ENCODE results near the gene CYLD.

Gene CYLD

DNA sequence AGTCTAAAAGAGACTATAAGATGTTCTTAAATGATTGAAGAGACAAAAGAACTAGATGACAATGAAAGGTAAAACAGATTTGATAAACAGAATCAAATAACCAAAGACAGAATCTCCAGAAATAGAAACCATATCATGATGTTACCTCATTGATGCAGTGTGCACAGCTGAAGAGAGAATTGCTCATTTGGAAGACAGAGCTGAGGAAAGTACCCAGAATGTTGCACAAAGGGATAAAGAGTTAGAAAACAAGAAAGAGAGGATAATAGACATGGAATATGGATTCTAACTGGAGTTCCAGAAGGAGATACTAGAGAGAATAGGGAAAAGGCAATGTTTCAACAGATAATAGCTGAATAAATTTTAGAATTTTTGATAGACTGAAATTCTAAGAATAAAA lies 47.9 kb downstream of the CYLD start:
- DNase-seq = no peak

DNA sequence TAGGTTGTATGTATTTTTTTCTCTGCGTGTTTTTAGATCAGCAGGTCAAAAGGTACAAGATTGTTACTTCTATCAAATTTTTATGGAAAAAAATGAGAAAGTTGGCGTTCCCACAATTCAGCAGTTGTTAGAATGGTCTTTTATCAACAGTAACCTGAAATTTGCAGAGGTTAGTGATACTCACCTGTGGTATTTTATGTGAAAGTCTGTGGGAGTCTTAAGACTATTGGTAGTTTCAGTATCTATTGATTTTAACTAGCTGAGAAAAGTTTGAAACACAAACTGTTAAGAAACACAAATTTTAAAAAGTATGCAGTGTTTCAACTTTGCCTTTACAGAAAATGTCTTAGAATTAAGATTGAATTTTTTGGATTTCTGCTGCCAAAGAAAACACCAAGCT lies 49.6 kb downstream of the CYLD start:
- no peak for DNase-seq

DNA sequence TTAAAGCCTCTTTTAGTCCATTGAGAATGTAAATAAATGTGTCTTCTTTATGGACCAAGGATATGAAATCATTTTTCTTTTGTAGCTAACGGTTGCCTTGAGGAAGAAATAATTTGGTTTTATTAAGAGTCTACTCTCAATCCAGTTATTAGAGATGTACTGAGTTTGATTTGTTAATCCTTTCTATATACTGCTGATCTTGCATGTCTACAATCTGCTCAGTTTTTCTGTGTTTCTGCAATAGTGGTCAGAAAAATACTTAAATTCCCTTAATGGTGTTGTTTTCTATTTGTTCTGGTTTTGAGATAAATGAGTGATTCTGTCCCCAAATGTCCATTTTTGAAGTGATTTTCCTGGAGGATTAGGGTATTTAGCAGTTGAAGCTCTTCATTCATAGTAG lies 54.9 kb downstream of the CYLD start:
- DNase-seq = no peak

DNA sequence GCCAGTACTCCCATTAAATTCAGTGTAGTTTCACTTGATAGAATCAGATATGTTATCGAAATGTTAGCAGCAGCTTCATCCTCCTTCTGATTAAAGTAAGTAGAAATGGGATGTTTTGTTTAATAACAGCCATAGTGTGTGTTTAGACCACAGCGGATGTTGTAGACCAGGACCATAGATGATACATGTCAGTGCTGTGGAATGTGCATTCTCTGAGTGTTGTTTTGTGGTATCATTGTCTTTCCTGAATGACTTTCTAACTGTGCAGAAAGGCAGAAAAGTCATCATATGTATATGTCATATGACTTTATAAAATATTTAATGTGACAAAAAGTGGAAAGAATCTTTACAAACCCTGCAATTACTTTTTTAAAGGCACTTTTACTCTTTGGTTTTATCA lies 55.6 kb downstream of the CYLD start:
- no peak for DNase-seq

DNA sequence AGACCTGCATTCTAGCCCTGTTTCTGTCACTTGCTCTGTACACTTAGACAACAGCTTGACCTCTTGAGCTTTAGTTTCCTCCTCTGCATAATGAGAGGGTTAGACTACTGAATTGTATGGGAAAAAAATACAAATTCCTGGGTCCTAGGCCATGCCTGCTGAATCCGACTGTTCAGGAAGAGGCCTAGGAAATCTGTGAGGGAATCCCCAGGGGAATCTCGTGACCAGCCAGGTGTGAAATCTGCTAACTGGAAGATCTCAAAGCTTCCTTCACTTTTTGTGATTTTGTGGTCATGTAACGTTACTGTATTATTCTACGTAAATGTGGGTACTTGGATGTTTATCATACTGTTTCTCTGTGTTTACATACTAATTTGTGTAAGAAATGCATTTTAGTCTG lies 58.2 kb downstream of the CYLD start:
- no peak for DNase-seq

DNA sequence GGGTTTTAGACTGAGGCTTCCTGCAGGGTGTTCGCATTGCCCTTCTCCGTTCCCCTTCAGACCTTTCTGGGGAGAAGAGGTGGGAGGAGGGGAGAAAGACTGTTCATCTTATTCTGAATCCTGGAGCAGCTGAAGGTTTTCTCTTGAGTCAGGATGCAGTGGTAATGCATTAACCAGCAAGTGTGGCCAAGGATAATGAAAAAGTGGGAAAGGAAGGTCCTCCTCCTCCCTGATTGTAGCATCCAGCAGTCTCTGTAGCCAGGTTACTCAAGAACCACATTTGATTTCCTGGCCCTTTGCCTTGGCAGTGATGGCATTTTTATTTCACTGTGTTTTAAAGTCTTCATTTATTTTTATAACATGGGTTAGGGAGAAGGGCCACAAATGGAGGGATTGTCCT lies 59.1 kb downstream of the CYLD start:
- DNase-seq = no peak

DNA sequence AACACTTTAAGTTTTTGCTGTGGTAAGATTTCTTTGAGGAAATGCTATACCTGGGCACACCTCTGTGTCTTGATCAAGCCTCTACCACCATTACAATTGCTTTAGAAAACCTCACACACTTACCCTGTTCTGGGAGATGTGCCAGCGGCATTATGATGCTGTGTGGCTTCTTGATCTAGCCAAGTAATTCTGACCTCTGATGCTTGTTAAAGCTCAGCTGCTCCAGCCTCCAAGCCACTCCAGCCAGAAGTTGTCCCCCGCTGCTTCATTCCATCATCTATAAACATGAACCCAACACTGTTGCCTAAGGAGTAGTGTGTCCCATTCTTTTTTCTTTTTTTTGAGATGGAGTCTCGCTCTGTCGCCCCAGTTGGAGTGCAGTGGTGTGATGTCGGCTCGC lies 60.1 kb downstream of the CYLD start:
- no peak for DNase-seq

DNA sequence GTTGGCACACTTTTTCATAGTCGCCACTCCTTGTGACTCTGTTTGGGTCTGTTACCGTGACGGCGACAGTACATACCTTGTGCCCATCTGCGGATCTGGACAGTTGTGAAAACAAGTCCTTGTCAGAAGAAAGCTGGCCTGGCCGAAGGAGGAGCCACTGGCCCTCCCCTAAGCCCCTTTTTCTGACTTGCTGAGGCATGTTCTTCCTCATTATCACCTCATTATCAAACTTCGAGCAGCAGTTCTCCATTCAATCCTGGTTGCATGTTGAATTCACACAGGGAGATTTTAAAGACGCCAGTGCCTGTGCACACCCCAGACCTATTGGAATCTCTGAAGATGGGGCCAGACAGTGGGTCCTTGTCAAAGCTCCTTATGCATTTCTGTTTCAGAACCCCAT lies 61.1 kb downstream of the CYLD start:
- no peak for DNase-seq

DNA sequence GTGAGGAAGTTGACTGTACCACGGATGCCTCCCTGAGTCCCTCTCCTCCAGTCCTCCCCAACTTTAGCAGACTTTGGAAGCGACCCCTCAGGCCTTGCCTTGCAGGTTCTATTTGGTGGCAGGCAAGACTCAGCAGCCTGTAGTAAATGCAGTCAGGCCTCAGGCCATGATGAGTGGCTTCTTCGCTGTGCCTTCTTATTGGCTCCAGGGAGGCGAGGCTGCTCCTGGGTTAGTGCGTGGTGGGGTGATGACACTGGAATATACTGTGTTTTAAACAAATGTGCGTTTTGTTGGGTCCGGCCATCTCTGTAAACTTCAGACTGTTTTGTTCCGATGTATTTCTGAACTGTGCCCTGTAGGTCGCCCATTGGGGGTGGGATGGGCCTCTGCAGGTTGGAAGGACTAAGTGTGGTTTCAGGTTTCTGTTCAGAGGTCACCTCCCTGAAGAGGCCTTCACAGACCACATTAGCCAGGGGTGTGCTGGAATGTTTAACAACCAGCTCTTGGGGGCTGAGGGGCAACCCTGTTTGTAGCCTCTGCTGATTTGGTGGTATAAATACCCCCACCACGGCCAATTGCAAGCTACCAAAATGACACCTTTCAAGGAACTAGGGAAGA lies 62.5 kb downstream of the CYLD start:
- DNase-seq = no peak

DNA sequence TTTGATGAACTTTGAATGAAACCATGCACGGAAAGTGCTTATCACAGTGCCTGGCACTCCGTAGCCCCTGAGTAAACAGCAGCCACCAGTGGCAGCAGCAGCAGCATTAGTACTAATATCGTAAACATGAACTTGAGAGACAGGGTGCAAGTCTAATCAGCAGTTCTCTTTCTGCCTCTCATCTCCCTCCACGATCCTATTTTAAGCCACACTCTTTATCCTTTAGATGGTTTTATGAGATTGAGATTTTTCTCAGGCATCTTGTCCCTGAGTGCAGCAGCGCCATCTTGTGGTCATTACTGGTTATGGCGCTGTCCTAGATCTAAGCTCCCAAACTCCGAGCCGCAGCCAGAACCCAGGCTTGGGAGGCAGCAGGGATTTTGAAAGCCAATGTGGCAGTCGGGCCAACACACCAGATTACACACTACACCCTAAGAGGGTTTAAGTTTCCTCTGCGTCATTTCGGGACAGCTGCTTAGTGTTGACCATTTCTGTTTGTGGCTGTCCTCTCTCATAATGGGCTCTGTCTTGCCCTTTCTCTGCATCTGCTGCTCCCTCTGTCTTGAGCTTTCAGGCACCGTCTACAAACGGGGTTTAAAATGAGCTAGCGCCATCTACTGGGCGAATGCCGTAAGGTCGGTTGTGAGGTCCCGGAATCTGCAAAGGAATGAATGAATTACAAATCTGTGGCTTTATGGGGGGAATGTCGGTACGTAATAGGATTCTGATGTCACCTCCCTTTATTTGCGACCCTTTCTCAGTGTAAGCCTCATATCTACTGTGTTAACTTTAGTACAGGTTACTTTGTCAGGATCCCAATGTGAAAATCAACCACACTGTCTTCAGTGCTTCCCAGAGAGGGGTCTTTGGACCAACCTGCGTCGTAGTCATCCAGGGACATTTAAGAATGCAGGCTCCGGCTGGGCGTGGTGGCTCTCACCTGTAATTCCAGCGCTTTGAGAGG lies 64.5 kb downstream of the CYLD start:
- no peak for DNase-seq

DNA sequence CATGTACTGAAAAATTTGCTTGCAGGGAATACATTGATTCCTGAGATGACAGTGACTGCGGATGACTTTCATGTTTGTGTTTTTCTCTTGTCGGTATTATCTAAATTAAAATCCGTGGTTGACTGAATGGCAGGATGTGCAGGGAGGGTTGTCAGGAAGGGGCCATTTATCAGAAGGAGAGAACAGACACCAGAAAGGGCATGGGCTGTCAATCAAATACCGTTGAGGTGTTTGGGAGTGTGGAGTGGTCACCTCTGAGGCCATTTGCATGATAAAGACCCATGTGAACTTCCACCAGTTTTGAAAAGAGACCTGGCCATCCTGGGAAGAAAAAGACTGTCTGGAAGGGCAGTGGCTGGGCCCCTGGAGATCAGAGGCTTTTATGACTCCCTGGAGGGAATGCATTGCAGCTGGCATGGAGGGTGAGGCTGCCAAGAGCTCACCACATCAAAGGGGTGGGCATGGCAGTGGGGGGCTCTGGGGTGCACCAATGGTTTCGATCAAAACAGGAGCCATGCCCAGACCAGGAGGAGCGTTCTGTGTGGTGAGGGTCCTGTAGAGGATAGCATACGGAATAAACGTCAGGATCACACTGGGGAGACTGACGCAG lies 67.1 kb downstream of the CYLD start:
- DNase-seq = no peak

DNA sequence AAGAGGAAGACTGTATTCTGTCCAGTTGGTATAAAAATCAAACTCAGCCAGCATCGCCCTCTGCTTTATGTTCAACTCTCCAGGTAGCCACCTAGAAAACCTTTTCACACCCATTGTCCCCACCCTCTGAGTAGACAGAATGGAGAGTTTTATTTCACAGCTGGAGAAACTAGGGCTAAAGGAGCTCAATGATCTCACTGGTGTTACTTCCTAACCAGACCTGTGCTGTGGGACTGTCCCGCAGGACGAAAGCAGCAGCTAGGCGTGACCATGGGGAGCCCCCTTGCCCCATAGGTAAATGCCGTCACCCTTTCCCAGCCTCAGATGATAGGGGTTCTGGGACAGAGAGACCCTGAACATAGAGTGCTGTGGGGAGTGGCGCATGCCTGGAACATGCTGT lies 67.7 kb downstream of the CYLD start:
- no peak for DNase-seq

DNA sequence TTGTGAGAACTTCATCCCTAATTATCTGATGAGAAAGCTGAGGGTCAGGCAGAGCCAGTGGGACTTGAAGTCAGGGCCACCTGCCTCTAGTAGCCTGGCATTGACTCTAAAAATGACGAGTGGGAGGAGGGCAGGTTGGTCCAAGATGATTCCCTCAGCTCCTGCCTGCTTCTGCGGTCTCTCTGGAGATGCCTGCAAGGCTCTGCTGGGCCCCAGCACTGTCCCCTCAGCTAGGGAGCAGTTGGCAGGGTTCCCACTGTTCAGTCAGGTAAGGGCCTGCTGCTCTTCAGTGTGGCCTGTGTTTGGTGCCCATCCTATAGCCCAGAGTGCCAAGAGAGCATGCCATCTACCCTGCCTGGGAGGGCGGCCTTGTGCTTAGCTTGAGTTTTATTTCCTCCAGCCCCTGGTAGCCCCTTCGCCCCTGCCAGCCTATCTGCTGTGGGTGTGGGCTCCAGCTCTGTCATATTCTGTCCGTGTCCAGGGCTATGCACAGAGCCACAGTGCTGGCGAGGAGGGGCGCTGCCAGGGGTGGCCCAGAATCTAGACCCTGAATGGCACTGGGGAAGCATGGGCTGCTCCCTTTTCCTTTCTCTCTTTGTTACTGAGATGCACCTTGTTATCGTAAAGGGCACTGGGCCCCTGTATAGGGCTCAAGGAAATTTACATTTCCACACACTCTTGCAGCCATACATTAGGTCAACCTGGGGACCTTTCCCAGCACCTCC lies 68.5 kb downstream of the CYLD start:
- DNase-seq = no peak

DNA sequence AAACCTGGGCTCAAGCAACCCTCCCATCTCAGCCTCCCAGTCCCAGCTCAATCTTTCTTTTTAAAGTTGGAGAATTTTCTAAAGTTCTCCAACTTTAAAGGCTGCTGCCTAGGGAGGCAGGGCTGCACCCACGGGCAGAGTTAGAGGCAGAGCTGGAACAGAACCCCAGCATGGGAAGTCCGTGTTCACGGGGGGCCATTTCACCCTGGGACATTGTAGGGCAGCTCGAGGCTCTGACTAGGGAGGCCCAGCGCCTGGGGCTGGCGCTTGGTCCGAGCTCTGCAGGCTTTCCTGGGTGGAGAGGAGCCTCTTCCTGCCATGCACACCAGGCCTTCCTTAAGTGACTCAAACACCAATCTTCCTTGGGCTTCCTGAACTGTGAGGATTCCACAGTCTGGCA lies 70.2 kb downstream of the CYLD start:
- no peak for DNase-seq

DNA sequence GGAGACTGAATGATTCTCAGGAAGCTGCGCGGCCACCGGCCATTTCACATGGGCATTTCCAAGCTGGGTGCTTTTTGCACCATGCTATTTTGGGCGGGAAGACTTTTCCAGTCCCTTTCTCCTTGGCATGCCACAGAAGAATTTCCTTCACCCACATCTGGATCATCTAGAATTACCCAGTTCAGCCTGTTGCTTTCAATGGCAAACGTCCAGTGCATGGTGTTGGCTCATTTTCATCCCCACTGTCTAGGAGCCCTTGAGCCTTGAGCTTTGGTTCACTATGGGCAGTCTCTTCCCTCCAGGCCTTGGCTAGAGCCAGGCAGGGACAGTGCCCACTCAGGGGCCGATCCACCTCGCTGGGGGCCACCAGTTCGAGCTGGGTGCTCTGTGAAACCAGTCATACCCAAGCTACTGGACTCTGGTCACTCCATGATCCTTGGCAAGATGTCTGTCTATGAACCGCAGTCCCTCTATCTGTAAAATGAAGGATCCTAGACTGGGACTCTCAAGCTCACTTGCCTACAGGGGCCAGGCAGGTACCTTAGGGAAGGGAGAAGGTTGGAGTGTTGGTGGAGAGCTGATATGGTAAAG lies 71.1 kb downstream of the CYLD start:
- no peak for DNase-seq

DNA sequence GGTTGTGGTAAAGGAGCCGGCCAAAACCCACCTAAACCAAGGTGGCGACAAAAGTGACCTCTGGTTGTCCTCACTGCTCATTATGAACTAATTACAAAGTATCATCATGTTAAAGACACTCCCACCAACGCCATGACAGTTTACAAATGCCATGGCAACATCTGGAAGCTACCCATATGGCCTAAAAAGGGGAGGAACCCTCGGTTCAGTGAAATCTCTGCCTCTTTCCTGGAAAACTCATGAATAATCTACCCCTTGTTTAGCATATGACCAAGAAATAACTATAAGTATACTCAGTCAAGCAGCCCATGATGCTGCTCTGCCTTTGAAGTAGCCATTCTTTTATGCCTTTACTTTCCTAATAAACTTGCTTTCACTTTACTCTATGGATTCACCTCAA lies 72.2 kb downstream of the CYLD start:
- DNase-seq = no peak

DNA sequence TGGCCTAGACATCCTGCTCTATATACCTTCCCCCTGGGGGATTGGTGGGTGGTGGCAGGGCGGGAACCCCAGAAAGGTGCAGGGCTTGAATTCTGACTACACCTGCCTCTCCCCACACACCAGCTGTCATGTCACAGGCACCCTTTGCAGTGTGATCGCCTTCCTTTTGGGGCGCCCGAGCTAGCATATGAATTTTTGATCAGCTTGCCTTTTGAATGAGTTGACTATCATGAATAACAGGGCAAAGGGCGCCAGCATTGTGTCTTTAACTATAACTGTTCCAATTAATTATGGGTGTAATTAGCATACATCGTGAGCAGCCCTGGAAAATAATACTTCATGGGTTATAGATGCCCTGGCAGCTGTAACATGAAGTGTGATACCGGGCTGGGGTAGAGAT lies 72.7 kb downstream of the CYLD start:
- DNase-seq = no peak

DNA sequence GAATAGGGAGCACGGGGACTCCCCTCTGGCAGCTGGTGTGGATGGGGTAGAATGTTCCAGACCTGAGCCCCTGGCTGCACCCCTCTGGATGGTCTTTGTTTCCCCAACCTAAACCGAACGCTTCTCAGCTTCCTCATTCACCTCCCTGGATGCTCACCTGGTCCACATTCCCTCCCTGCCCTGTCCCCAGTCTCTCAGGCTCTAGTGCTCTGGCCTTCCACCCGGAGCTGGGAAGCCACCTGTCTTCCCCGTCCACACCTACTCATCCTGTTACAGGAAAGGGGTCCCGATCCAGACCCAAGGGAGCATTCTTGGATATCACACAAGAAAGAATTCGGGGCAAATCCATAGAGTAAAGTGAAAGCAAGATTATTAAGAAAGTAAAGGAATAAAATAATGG lies 73.5 kb downstream of the CYLD start:
- DNase-seq = no peak

DNA sequence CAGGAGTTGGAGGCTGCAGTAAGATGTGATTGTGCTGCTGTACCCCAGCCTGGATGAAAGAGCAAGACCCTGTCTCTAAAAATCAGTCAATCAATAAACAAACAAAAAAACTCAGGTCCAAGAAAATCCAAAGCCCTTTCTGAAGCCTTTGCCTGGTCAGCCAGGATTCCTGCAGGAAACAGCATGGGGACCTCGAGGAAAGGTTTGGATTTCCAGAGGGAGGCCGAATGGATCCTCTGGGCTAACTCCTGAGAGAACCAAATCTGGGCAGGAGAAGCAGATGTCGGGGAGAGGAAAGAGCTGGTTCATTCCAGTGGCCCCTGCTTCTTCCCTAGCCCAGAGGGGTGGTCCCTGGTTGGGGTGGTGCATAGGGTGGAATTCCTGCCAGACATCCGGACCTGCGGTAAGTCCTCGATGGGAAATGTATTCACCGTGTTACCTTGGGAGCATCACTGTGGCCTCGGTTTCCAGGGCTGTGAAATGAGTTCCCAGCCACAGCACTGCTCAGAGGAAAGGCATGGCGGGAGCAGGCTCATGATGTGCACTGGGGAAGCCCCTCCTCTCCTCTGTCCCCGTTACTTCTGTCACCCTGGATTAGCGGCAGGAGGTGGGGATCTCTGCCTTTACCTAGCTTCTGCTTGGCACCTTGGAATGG lies 75.1 kb downstream of the CYLD start:
- no peak for DNase-seq

DNA sequence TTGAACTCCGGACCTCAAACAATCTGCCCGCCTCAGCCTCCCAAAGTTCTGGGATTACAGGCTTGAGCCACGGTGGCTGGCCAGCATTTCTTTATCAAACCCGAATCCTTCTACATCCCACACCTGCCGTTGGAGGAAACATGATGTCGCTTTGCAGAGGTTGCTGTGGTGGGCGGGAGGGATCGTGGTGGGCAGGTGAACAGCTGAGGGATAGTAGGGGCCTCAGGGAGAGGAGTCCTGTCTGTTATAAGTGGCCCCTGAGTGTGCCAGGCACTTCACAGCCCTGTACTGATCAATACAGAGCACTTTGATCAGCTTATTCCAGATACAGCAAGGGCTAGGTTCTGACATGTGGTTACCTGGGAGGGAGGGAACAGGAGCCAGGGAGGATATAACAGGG lies 76.5 kb downstream of the CYLD start:
- no peak for DNase-seq

DNA sequence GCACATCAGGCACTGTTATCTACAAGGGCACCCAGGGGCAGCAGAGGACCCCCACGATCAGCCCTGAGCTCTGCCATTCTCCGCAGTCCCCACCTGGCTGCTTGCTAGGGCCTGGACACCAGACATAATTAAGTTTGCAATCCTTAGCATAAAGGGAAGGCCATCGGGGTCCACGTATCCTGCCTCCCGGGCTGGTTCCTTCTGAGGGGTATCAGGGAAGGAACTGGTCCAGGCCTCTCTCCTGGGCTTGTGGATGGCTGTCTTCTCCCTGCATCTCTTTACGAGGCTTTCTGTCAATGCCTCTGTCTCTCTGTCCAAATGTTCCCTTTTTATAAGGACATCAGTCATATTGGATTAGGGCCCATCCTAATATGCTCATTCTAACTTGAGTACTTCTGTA lies 77.8 kb downstream of the CYLD start:
- no peak for DNase-seq

DNA sequence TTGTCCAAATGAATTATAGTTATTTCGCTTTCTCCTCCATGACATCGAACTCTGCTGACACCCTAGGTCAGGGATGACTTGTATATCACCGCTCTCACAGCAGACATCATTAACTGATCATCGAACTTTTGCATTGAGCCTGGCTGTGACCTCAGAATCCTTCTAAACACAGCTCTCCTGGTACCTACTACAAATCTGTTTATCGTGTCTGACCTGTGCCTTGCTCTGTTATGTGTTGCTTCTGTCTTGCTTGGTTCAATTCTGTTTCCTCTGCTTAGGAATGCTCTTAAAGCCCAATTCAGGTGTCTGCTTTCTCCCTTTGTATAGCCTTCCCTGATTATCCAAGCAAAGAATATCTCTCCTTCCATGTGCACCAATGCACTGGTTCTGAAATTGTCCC lies 78.3 kb downstream of the CYLD start:
- no peak for DNase-seq

DNA sequence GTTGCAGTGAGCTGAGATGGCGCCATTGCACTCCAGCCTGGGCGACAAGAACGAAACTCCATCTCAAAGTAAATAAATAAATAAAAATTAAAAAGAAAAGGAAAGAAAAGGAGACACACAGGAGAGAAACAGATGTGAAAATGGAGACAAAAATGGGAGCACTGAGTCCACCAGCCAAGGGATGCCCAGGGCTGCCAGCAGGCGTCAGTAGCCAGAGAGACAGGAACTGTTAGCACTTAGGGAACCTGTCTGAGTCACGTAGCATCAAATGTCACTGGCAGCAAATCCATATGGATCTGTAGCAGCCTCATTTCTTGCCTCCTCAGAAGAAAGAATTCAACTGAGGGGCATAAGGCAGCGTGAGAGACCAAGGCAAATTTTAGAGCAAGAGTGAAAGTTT lies 79.7 kb downstream of the CYLD start:
- no peak for DNase-seq
